ENCODE results near the gene SLC35F3.

DNA sequence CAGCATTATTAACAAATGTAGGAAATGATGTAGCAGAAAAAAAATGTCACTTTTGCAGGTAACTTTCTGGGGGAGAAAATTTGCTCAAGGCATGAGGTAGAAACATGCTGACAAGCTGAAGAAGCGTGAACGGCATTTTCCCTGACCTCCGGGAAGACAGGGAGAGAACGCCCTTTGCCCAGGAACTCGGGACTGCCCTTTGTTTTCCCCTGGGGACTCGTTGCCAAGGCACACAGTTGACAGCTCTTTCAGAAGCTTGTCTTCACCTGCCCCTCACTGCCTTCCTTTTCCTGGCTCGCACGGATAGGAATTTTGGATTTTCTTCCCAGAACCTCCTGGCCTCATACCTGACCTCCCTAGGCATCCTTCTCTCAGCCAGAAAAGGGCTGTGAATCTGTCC, 416.1 kb downstream of the SLC35F3 start:
- TF ChIP-seq POLR2A (IDR thresholded peaks at IDR 0.05) = no peak
- TF ChIP-seq, protein P1, sequence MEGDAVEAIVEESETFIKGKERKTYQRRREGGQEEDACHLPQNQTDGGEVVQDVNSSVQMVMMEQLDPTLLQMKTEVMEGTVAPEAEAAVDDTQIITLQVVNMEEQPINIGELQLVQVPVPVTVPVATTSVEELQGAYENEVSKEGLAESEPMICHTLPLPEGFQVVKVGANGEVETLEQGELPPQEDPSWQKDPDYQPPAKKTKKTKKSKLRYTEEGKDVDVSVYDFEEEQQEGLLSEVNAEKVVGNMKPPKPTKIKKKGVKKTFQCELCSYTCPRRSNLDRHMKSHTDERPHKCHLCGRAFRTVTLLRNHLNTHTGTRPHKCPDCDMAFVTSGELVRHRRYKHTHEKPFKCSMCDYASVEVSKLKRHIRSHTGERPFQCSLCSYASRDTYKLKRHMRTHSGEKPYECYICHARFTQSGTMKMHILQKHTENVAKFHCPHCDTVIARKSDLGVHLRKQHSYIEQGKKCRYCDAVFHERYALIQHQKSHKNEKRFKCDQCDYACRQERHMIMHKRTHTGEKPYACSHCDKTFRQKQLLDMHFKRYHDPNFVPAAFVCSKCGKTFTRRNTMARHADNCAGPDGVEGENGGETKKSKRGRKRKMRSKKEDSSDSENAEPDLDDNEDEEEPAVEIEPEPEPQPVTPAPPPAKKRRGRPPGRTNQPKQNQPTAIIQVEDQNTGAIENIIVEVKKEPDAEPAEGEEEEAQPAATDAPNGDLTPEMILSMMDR (IDR thresholded peaks at IDR 0.05) = no peak
